HG02763 (cell line): ENCODE measurements around the gene OBSL1.

ENCODE experiments used
- ATAC-seq: cut with Tn5 transposase; IDR thresholded peaks from one replicate; pipeline ENCODE4 v1.9.1; 2021; ENCODE audit warnings: mild to moderate bottlenecking, moderate library complexity; ENCODE audit not compliant: unreplicated experiment

OBSL1 gene

DNA sequence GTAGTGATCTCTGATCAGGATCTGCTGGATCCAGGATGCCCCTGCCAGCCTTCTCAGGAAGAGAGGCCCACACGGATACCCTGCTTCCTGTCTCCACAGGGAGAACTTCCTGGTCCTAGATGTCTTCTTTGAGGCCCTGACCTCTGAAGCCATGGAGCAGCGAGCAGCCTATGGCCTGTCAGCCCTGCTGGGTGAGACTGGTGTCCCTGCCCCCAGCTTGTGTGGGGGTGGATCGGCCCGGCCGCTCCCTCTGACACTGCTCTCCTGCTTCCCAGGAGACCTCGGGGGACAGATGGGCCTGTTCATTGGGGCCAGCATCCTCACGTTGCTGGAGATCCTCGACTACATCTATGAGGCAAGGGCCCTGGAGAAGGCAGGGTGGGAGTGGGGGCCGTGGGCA, 34.4 kb downstream of the OBSL1 start:
- ATAC-seq, result no peak

DNA sequence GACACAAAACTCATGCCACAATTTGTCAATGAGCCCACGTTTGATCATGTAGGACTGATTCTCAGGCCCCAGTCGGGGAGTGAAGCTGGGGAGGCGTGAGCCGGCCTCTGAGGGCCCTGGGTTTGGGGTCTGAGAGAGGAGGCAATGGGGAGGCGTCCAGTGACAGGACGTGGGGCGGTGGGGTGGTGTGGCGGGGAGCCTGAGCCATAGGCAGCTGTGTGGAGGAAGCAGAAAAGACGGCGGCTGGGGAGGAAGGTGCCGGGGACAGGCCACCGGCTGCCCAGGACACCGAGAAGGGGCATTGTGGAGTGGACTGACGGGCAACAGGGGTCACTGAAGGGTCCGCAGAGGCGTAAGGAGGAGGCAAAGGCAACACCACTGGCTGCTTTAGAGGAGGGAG, 34.9 kb downstream of the OBSL1 start:
- no peak for ATAC-seq

DNA sequence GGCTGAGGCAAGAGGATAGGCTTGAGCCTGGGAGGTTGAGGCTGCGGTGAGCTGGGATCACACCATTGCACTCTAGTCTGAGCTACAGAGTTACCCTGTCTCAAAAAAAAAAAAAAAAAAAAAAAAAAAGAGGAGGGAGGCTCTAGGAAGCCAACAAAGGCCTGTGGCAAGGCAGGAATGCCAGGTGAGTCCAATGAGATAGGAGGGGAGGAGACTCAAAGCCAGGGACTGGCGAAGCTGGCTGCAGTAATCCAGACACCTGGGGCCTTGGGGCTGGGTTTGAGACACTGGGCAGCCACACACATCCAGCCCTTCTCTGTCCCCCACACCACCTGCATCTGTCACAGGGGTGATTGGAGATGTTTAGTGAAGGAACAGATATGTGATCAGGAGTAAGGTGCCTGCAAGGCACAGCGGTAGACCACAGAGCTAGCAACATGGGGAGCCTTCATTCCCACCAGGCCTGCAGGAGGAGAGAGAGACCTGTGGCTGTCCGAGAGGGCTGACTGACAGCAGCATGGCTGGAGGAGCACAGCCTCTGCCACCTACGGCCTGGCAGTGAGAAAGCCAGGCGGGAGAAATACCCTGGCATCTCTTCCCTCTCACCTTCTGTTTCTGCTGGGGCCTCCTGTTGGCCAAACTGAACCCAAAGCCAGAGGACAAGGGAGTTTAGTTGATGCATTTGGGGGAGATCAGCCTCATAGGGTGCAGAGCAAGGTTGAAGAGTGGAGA, 37.2 kb downstream of the OBSL1 start:
- ATAC-seq, result no peak

DNA sequence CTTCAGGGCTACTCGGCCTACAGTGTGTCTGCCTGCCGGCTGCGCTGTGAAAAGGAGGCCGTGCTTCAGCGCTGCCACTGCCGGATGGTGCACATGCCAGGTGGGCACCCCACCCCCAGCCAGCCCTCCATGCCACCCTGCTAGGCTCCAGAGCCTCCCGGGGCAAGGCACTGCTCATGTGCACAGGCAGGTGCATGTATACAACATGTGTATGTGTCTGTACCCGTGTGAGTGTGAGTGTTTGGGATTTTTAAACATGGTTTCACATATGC, 39.0 kb downstream of the OBSL1 start:
- no peak for ATAC-seq

DNA sequence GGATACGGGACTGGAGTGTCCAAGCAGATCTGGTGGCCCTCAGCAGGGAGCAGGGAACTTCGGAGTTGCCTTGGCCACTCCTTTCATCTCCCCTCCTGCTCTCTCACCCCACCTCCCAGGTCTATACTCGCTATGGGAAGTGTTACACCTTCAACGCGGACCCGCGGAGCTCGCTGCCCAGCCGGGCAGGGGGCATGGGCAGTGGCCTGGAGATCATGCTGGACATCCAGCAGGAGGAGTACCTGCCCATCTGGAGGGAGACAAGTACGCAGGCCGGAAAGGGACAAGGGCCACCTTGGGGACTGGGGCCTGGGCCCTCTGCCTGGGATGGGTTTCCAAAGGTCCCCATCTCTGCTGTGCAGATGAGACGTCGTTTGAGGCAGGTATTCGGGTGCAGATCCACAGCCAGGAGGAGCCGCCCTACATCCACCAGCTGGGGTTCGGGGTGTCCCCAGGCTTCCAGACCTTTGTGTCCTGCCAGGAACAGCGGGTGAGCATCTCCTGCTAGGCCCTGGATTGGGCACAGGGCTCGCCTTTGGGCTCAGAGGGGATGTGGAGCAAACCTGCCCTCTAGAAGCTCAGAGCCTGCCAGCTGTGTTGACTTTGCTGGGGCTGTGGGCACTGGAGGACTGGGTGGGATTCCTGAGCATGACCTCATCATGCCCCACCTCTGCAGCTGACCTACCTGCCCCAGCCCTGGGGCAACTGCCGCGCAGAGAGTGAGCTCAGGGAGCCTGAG, 39.5 kb downstream of the OBSL1 start:
- no peak for ATAC-seq

DNA sequence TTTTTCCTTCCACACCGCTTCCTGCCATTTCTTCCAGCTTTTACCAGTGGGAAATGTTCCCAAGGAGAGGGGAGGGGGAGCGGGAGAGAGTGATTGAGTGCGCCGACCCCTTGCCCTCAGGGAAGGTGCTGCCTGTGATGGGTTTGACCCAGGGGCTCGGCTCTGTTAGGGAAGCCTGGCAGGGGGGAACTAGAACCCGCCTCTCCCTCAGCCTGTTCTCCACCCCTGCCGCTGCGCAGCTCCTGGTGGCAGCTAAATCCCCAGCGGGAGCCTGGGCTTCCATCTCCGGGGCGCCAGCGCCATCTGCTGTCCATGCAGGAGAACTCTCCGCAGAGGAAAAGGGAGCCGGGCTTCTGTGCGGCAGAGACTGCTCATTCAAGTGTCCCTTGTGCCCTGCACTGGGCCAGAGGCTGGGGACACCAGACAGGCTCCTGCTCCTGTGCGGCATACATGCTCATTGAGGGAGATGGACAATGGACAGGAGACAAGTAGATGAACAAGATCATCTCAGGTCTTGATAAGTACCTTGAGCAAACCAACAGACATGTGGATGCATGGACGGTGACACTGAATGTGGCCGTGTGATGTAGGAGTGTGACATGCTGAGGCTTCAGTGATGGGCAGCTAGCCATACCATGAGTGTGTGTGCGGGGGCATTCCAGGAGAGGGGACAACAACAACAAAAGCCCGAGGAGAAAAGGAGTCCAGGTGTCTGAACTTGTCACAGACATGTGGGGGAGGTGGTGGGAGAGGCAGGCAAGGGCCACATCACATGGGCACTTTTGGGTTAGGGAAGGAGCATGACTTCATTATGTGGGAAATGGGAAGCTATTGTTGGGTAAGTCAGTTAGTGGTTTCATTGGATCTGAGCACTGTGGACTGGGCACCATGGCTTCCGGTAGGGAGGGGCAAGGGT, 41.0 kb downstream of the OBSL1 start:
- ATAC-seq, result peak; percentile 63

DNA sequence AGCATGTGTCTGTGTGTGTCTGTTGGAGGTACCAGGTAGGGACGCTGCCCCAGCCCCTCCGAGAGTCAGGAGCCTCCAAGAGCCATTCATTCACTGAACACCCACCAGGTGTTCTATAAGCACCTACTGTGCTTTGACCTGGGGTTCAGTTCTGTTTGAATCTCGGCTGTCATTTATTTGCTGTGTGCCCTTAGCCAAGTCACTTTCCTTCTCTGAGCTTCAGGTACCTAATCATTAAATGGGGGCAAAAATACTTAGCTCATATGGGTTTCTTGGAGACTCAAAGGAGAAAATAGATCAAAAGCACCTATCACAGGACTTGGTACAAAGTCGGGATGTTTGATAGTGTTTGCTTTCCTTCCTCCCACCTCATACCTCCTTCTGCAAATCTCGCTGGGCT, 43.9 kb downstream of the OBSL1 start:
- ATAC-seq, result no peak

DNA sequence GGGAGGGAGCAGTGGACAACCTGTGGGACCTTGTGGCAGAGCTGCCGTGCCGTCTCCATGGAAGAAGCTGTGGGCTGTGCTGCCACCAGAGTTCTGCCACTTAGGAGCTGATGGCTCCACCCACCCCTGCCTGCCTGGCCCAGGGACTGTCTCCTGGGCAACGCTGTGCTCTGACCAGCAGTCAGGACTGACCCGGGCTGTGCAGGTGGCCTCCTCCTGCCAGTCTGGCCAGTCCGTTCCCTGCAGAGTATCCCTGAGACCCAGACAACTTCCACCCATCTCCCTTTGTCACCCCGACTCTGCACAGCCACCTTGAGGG, 44.3 kb downstream of the OBSL1 start:
- ATAC-seq, result no peak

DNA sequence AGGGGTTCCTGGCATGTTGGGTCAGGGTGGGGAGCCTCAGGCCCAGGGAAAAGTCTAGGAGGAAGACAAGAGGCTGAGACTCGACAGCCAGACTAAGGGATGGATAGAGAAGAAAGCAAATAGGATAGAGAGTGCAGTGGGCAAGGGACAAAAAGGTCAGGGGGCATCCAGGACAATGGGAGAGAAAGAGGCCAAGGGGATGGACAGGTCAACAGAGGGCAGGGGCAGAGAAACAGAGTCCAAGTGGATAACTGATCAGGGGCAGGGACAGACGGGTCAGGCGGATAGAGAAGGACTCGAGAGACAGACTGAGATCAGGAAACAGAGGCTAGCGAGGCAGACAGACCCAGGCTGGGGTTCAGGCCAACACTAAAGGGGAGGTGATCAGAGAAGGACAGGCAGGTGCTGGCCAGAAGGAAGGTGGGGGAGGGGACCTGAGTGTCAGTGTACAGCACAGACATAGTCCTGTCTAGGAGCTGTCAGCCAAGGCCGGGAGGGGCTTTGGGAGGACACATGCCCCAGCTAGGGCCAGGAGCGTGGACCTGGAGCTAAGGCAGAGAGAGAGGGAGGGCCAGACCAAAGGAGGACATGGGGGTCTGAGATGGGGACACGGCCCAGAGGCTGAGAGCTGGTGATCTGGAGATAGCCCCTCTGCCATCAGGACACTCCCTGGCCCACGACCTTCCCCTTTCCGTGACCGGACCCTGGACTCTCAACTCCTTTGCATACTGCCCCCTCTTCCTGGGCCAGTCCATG, 44.8 kb downstream of the OBSL1 start:
- ATAC-seq, result no peak

DNA sequence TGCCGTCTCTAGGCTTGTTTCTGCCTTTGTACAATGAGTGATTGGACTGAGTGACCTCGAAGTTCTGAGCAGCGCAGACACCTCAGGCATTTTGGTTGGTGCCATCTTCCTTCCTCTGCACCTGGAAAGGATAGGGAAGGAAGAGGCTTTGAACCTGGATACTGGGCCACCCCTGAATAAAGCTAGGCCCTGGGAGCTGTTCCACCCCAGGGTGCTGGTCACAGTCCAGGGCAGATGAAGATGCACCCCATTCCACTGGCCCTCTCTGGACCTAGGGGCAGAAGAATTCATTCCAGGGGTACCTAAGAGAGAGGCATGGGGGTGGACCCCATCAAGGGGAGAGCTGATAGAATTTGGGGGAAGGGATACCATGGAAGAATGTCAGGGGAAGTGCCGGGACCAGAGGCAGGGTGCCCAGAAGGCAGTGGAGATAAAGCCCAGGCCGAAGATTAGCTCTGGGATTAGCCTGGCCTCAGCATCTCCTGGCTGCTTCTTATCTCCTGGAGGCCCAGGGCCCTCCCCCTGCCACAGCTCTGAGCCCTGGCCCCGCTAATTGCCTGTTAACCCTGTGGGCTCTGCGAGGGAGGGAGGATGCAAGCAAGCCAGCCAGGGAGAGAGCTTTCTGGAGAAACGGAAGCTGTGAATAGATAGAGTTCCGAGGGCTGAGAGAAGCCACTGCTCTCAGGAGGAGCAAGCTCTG, 45.7 kb downstream of the OBSL1 start:
- no peak for ATAC-seq

DNA sequence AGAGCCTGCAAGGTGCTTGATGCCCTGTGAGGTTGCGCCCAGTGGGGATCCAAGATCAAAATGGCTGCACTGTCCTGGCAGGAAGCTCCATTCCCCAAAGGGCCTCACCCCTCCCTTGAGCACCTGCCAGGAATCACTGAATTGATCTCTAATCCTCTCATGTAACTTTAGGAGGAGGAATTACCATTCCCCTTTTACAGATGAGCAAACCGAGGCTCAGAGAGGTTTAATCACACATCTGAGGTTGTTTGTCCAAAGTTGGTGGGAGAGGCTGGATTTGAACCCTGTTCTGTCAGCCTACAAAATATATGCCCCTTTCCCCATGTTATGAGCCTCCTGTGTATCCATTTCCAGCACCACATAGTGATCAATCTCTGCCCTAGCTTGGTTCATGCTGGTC, 46.5 kb downstream of the OBSL1 start:
- no peak for ATAC-seq

DNA sequence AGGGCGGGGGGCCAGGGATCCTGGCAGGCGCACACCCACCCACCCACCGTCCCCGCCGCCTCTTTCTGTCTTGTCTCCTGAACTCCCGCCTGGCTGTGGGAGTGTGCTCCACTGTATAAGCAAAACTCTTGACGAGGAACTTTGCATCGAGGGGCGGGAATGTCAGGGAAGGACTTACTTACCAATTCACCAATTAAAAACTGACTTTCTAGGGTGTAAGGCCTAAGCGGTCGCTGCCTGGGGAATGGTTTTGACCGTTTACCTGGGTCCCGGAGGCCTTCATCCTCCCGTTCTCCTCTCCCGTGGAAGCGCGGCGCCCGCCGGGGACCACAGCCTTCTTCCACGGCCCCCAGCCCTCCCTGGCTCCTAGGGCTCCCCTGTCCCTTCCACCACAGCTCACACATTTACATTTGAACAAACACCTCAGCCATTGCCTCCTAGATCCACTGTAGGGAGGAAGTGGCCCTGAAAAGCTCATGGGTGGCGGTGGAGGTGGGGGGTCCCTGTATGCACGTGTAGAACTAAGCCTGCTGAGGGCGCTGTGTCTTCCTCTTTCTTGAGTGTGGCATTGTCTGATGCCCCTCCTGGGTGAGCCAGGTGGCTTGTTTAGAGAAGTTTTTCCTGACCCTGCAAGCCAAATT, 48.2 kb downstream of the OBSL1 start:
- ATAC-seq, result no peak

DNA sequence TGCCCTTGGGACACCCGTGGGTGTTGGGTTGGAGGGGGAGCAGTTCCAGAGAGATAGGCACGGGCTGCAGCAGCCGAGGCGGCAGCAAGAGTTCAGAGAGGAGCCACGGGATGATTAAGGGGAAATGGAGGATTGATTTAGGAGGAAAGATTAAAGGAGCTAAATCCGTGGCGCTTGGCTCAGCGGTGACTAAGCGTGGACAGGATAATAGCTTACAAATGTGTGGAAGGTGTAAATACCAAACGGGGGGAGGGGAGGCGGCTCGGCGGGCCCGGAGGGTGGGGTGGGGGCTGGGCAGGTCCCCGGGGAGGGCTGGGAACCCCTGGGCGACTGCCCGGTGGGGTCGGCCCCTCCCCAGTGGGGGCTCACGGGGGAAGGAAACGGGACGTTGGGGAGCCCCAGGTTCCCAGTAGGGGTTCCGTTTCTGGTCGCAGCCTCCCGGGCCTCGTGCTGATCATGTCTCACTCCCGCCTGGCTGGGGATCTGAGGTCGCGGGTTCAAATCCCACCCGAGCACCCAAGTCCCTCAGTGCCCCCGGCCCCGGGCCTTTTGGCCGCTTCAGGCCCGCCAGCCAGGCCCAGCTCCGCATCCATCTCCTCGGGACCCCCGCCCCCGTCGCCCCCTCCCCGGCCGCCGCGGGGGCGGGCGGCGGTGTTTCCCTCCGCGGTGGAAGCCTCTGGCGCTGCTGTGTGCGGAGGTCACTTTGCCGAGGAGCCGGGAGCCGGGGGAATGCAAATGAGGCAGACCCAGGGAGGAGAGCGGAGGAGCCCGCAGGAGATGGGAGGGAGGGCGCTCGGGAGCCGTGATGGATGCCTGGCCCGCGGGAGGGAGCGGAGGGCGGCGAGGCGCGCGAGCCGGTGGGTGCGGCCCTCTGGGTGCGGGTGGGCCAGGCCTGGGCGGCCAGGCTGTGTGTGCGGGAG, 49.0 kb downstream of the OBSL1 start:
- ATAC-seq, result no peak

DNA sequence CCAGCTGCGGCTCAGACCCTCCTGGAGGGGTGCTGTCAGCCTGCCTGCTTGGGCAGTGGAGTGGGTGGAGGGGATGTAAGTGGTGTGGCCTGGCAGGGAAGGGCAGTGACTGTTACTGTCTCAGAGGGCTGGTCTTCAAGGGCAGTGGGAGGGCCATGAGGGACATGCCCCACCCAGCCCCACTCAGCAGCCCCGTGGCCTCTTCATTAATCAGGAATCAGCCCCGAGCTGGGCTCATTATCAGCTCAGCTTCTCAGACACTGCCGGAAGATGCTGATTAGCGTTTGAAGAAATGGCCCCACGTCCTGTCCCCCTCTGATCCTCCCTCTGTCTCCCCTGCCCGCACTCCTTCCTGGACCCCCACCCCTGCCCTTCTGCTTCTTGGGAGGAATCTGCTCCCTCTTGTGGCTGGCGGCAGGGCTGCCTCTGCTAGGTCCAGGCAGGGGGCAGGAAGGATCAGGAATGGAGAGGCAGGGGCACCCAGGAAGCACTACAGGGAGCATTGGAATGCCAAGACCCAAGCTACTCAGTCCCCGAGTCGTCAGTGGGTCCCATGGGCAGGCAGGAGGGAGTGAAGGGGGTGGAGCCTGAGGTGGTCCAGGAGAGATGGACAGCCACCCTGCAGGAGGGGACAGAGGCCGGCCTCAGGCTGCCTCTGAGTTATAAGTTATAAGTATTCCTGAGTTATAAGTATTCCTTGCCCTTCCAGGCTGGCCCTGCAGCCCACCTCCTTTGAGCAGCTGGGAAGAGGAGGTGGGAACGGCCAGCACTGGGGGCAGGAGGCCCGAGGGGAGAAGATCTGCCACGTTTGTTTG, 50.1 kb downstream of the OBSL1 start:
- no peak for ATAC-seq

DNA sequence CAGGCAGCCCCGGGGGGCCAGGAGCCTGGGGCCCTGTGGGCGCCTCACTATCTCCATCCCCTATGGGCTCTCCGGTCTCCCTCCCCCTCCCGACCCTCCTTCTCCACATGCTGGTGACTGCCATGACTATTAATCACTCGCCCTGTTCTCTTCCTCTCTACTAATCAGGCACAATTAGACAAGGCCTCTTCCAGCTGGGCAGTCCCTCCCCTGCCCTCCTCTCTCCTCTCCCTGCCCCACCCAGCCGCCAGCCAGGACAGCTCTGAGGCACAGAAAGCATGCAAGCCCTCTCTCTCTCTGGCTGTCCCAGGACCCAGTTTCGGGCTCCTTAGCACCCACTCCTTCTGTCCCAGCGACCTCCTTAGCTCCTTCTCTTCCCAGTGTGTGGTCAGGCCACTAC, 51.3 kb downstream of the OBSL1 start:
- ATAC-seq, result no peak

DNA sequence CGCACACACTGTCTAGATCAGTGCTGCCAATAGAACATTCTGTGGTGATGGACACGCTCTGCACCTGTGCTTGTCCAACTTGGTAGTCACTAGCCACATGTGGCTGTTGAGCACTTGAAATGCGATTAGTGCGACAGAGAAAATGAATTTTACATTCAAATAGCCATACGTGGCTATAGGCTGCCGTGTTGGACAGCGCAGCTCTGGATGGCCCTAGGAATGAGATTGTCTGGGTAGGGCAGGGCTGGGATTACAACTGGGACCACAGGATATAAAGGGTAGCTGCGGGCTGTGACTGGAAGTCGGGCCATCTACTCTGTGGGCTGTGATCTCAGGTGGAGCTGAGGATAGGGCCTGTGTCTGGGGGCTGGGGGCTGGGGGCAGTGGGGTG, 51.8 kb downstream of the OBSL1 start:
- ATAC-seq, result no peak

DNA sequence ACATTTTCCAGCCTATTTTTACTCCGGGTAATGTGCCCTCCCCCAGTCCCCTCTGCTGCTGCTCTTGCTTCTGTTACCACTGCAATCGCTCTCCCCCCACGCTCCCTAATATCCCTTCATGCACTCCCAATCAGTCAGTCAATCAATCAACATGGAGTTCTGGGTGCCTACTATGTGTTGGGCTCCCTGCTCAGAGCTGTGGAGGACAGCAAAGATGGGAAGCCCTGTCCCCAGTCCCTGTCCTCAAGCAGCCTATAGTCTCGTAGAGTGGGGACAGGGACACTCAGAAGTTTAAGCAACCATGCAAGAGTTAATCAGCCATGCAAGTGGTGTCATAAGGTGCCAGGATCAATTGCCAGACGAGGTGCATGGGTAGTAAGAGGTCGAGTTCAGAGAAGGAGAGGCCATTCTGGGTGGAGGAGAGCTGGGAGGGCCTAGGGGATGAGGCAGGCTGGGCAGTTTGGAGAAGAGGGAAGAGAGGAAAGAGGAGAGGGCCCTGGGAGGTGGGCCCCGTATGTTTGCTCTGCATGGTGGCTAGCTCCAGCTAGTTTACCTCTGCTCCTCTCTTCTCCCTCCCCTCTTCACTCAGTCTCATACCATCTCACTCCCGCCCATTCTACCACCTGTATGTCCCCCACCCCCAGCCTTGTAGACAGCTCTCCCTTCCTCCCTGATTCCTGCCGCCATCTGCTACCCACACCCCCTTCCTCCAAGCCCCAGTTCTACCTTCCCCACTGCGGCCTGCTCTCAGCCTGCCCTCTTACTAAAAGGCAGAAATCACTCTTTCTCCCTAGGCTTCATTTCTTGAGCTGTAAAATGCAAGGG, 53.2 kb downstream of the OBSL1 start:
- no peak for ATAC-seq
